ENCODE results near the gene KNL1. TPM values are rescaled to one million over a fixed set of nuclear protein-coding genes. Genes with fewer than 3 reads are reported as not detected.
A peak's percentile ranks its signal among the peaks of the same experiment; 100 is the strongest.
"Not testable (repeated sequence)": the region's sequence is repeated elsewhere in the genome, so short reads cannot be mapped to it uniquely, and the experiment has no call there.

Gene KNL1, protein sequence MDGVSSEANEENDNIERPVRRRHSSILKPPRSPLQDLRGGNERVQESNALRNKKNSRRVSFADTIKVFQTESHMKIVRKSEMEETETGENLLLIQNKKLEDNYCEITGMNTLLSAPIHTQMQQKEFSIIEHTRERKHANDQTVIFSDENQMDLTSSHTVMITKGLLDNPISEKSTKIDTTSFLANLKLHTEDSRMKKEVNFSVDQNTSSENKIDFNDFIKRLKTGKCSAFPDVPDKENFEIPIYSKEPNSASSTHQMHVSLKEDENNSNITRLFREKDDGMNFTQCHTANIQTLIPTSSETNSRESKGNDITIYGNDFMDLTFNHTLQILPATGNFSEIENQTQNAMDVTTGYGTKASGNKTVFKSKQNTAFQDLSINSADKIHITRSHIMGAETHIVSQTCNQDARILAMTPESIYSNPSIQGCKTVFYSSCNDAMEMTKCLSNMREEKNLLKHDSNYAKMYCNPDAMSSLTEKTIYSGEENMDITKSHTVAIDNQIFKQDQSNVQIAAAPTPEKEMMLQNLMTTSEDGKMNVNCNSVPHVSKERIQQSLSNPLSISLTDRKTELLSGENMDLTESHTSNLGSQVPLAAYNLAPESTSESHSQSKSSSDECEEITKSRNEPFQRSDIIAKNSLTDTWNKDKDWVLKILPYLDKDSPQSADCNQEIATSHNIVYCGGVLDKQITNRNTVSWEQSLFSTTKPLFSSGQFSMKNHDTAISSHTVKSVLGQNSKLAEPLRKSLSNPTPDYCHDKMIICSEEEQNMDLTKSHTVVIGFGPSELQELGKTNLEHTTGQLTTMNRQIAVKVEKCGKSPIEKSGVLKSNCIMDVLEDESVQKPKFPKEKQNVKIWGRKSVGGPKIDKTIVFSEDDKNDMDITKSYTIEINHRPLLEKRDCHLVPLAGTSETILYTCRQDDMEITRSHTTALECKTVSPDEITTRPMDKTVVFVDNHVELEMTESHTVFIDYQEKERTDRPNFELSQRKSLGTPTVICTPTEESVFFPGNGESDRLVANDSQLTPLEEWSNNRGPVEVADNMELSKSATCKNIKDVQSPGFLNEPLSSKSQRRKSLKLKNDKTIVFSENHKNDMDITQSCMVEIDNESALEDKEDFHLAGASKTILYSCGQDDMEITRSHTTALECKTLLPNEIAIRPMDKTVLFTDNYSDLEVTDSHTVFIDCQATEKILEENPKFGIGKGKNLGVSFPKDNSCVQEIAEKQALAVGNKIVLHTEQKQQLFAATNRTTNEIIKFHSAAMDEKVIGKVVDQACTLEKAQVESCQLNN (N-terminal part only)
- 9.0 TPM for polyA plus RNA-seq (ENCODE audit: insufficient read length)

DNA sequence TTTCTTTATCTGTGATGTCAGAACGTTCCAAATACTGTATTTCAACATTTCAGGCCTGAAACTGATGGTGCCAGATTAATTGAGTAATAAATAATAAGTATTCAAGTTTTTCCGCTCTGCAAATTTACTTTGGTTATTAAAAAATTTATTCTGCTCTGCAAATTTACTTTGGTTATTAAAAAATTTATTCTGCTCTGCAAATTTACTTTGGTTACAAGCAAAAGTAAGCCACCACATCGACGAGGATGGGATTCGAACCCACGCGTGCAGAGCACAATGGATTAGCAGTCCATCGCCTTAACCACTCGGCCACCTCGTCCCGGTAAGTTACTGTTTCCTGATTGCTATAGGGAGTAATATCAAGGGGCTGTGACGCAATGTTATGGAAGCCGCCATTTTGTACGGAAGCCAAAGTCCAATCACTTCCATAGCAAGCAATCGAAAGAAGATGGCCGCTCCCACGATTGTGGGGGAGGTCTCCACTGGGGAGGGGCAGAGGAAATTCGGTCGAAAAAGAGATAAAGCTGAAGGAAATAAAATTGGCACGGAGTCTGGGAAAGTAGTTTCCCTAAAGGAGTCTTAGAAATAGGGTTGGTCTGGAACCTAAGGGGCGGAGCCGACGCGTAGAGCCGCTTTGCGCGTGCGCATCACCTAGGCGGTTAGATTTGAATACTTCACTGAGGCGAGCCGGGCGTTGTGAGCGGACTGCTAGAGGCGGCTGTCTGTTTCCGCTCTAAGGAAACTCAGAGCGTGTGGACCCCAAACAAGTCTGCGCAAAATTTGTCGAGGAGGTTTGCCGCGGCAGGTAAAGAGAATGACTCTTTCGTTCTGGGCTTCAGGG is at the start of gene KNL1:
Gene KNL1 (plus strand): TSS at position 662 of the 841 bp plus-strand sequence. CDS start 8,683 bp downstream, outside the sequence.
- DNase-seq = peak; percentile 96

DNA sequence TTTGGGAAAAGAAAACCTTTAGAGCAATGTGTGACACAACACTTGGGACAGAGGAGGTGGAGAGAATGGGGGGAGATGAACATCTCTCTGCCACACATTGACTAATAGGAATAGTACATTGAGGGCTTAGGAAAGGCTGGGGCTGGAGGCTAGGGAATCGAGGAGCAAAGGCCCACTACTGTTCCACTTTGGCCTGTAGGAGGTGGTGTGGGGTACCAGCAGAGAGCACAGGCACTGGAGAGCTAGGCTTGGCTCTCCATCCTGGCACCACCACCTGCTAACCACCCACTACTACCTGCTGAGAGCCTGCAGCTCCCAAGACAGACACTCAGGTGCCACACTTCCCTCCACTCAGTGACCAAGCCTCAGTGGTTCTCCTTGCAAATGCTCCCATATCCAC is 48.6 kb upstream of the KNL1 start:
- no peak for DNase-seq

DNA sequence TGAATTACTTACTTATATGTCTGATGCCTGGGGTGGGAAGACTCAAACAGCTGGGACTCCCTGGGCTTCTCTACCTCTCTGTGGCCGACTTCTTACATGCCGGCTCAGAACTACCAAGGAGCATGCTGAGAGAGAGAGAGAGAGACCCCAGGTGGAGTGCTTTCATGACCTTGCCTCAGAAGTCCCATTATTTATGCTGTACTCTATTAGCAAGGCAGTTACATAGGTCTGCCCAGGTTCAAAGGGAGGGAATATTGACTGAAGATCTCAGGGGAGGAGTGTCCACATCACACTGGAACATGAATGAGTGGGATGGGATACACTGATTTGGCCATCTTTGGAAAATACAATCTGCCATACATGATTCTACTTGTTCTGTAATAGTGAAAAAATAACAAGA is 45.4 kb upstream of the KNL1 start:
- no peak for DNase-seq

DNA sequence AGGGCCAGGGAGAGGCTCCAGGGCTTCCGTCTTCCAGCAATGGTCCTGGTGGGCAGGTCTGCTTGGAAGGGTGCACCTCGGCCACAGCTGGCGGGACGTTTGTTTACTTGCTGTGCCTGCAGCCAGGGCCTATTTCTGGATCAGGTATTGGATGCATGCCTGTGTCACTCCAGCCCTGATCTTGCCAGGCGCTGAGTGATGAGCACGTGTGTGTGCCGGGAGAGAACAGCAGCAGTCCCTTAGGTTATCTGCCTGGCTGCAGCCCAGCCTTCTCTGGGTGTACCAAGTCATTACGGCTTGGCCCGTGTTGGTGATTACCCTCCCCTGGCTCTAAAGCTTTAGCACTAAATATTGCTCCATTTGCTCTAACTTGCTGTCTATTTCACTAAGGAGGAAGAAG is 44.2 kb upstream of the KNL1 start:
- DNase-seq = no peak

DNA sequence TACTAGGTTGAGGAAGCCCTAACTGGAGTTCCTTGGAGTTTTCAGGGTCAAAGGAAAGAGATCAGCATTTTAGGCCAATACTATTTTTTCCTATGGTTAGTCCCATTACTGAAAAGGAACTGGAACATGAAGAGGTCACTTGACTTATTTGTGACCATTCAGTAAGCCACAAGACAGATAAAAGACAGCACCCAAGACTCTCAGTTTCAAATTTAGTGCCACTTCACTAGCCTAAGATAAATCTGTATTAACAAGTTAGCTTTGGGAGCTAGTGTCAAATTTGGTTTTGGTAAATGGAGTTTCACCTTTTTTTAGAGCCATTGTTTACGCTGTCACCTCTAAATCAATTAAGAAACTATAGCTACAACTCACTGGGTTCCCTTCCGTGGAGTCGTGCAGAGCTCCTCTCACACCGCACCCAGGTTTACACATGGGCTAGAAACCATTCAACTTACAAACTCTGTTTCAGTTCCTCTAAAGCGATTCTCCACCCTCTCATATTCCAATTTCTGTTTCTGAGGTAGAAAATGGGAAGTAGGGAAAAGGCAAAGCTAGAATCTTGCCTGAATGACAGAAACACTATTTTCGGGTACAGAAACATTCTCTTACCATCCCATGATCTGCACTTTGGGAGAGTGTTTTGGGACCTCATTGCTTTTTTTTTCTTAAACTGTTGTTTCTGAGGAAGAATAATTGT is 43.6 kb upstream of the KNL1 start:
- no peak for DNase-seq

DNA sequence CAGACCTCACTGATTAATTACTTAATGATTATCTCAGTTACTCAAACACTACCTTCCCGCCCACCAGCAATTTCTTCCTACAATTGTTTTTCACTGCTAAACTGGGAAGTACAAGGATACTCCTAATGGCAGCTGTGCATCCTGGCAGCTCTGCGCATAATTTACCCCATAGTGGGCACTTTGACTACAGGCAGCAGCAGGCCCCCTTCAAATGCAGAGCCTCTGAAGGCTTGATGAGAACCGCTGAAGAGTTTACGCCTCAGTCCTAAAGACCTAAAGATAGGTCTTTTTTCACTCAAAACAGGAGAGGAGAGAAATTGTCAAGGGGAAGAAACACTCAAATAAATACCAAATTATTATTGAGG is 39.9 kb upstream of the KNL1 start:
- no peak for DNase-seq

DNA sequence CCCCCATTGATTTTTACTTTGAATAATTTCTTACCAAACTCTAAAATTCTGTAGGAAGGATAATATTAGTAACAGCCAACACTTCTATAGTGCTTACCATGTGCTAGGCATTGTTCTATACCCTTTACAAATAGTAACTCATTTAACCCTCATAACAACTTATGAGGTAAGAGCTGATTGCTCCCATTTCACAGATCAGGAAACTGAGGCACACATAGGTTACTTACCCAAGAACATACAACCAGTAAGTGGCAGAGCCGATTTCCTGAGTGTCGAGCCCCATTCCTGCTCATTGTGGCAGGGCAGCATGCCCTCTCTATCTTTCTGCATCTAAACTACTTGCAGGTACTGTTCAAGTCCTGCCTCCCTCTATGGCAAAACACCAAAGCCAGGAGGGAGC is 38.2 kb upstream of the KNL1 start:
- DNase-seq = no peak

DNA sequence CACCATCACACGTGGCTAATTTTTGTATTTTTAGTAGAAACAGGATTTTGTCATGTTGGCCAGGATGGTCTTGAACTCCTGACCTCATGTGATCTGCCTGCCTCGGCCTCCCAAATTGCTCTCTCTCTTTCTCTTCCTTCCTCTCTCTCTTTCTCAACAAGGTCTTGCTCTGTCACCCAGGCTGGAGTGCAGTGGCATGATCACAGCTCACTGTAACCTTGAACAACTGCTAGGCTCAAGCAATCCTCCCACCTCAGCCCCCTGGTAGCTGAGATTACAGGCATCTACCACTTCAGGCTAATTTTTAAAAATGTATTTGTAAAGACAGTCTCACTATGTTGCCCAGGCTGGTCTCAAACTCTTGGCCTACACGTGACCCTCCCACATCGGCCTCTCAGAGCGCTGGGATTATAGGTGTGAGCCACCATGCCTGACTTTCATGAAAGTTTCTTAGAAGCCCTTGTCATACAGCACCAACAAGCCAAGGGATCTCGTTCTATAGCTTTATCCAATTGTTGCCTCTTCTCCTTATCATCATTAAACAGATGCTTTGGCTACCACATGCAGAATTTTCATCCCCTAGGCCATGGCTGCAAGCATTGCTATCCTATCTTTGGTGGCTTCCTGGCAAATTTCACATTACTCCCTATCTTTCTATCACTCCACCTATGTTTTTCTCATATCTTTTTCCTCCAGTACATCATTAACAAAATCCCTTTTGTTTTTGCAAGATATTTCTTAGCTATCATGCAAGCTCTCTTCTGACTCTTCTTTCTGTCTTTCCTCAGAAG is 34.9 kb upstream of the KNL1 start:
- no peak for DNase-seq

DNA sequence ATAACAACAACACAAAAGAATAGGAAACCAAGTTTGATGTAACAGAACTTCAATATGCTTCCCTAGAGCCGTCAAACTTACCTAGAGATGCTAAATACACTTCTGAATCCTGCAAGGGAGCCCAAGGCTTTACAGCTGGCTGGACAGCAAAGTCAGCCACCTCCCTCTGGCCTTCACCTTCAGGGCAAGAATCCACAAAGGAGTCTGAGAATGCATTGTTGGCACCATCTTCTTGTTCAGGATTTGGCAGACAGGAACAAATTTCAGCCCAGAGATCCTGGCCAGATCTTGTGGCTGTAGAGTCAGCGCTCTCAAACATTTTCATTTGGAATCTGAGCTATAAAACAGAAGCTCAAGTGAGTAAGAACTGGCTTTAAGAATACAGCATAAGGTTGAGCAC is 31.4 kb upstream of the KNL1 start:
- DNase-seq = no peak

DNA sequence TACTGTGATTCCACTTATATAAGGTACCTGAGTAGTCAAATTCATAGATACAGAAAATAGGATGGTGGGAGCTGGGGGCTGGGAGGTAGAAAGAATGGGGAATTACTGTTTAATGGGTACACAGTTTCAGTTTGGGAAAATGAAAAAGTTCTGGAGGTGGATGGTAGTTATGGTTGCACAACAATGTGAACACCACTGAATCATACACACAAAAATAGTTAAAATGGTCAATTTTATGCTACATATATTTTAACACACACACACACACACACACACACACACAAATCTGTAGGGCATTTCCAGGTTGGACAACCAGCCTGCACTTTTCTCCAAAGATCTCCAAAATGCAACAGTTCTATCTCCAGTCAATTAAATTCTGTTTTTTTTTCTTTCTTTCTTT is 30.6 kb upstream of the KNL1 start:
- DNase-seq = no peak

DNA sequence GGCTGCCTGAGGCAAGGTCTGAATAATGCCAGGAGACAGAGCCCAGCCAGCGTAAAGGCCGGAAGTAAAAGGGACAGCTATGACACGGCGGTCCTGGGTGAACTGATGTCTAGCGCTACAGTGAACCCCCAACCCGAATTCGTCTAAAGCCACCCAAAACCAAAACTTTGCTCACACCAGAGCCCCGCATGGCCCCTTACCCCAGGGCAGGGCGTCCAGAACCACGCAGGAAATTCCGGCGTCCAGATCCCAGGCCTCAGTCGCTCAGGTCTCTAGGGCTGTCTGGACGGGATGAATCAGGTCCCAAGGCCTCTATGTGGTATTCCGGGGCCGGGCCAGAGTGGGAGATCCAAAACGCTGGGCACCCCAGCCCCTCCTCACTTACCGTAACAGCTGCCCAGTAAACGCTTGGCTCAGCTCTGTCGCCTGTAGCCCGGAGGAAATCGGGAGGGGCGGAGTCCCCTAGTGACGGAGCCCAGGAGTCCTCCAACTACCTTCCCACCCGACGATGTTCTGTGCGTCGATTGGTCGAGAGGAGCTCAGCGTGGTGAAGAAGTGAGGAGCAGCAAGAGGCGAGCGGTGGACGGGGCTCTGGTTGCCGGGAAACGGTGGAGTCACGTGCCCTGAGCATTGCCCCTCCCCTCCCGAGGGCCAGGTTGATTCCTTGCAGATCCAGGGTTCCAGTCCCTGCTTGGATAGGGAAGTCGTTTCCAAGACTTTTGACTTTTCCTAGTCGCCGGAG is 29.3 kb upstream of the KNL1 start, which contains the start of gene CCDC32:
Gene CCDC32 (minus strand): TSS at position 452 of the 742 bp plus-strand sequence. CDS start 2,027 bp downstream, outside the sequence.
- DNase-seq = peak; percentile 98

DNA sequence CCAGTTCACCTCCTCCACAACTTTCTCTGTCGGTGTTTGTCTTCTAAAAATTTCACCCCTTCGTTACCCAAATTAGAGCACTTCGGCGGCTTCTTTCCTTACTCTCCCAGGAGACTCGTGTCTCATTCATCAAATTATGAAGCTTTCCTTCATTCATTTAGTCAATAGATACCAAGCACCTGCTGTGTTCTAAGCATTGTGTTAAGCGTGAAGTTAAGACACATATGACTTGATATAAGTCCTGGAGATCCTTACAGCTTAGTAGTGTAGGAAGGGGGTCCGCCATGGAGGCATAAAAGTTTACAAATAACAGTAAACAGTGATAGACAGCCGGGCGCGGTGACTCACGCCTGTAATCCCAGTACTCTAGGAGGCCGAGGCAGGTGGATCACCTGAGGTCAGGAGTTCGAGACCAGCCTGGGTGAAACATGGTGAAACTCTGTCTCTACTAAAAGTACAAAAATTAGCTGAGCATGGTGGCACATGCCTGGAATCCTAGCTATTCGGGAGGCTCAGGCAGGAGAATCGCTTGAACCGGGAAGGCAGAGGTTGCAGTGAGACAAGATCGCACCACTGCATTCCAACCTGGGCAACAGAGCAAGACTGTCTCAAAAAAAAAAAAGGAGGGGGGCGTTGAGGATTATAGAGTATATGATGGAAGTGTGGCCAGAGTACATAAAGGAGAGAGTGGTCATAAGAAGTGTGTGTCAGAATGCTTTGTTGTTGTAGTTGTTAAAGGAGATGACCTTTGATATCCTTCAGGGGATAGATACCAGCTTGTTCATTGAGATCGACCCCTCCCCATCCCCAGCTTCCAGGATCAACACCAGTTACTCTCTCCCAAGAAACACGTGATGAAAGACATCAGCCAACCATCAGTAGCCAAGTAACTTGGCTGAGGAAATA is 28.5 kb upstream of the KNL1 start:
- no peak for DNase-seq

DNA sequence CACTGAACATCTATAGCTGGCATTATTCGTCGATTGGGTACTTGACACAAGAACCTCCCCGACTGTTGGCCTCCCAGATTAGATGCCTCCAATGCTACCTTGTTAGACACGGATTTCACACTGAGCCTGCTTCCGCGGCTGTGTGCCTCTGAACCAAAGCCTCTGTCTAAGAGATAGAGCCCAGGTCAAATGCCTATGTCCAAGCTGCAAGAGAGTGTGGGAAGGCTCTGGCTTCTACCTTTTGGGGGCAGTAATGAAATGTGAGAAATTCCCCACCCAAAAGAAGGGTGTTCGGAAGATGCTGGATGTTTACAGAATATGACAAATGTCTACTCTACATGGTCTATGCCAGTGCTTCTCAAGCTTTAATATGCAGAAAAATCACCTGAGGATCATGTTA is 26.9 kb upstream of the KNL1 start:
- no peak for DNase-seq

DNA sequence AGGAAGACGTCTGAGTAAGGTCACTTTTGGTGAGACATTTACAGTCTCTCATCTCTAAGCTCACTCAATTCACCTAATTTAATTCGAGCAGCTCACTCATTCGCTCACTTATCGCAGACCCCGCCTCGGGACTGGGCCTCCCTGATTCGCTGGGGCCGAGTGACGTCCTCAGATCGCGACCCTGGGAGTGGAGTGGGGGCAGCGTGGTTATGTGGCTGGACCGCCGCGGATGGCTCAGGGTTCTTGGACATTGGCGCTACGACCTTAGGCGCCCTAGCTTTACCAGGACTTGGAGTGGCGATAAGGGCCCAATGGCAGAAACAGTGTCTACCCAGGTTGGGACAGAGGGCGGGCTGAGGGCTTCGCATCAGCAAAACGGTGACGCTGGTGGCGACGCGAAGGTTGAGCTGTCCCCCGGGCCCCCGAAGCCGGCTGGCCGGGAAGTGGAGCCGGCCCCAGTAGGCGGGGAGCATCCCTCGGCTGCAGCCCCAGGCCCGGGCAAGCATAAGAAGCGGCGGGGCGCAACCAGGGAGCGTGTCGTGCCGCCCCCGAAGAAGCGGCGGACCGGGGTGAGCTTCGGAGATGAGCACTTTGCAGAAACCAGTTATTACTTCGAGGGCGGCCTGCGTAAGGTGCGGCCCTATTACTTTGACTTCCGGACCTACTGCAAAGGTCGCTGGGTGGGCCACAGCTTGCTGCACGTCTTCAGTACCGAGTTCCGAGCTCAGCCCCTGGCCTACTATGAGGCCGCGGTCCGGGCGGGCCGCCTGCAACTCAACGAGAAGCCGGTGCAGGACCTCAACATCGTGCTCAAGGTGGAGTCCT is 24.7 kb upstream of the KNL1 start, which contains the start of gene RPUSD2:
Gene RPUSD2 (plus strand): TSS at position 171 of the 825 bp plus-strand sequence. CDS start 39 bp downstream, at position 210.
- peak; percentile 93 for DNase-seq

DNA sequence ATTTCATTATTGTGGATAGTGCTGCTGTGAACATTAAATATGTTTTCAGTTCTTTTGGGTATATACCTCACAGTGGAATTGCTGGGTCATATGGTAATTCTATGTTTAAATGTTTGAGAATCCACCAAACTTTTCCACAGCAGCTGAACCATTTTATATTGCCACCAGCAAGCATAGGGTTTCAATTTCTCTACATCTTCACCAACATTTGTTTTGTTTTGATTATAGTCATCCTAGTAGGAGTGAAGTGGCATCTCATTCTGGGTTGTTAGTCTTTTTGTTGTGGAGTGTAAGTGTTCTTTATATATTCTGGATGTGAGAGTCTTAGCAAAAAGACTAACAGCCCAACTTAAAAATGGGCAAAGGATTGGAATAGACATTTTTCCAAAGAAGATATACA is 18.9 kb upstream of the KNL1 start:
- DNase-seq = no peak

DNA sequence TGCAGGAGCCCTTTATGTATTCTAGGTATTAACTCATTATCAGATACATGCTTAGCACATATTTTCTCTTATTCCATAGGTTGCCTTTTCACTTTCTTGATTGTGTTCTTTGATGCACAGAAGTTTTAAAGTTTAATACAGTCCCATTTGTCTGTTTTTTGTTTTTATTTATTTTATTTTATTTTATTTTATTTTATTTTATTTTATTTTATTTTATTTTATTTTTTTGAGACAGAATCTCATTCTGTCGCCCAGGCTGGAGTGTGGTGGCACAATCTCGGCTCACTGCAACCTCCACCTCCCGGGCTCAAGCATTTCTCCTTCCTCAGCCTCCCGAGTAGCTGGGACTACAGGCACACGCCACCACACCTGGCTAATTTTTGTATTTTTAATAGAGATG is 17.1 kb upstream of the KNL1 start:
- DNase-seq = not testable (repeated sequence)

DNA sequence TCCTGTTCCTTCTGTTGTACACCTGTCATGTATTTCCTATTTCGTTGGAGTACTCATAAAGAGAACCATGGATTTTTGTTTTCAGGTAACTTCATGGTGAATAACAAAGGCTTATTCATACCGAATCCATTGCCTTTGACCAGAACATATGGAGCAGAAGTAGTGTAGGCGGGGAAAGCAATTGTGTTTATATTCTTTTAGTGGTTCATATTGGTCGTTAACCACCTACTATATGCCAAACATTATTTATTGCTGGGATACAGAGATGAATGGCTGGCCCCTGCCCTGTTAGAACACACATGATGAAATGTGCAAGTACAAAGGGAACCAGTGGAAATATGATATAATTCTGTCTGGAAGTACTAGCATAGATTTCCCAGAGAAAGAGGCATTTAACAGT is 15.2 kb upstream of the KNL1 start:
- DNase-seq = no peak

All from hindlimb muscle (tissue), 1 donor.